Stimulated activated CD4-positive, alpha-beta T cell treated with anti-CD3 and anti-CD28 coated beads, Interleukin-15, amount 100 ng/mL, for 1 hour (primary cell): Measurements from ENCODE around the gene PXDC1.
"Not testable (repeated sequence)": the region's sequence is repeated elsewhere in the genome, so short reads cannot be mapped to it uniquely, and the experiment has no call there.

ENCODE experiments used
- DNase-seq, 2 donors: peaks; one replicate each; pipeline ENCODE4 v3.0.0-alpha.2; 2020; ENCODE audit warnings: low read depth in 1 of 2, low spot score in 1 of 2

Gene PXDC1

GRCh38 chr6:3714111-3714510 lies 37.4 kb downstream of the PXDC1 start:
- DNase-seq = no peak

GRCh38 chr6:3712827-3713665 lies 38.5 kb downstream of the PXDC1 start:
- no peak for DNase-seq

- no peak for DNase-seq
Measured at GRCh38 chr6:3711776-3712175, 39.7 kb downstream of the PXDC1 start.

- DNase-seq = no peak
Measured at GRCh38 chr6:3710403-3710802, 41.1 kb downstream of the PXDC1 start.

GRCh38 chr6:3708540-3708939 lies 43.0 kb downstream of the PXDC1 start:
- DNase-seq = no peak

GRCh38 chr6:3707751-3708412 lies 43.6 kb downstream of the PXDC1 start:
- no peak for DNase-seq

GRCh38 chr6:3707024-3707423 lies 44.5 kb downstream of the PXDC1 start:
- DNase-seq = no peak

GRCh38 chr6:3706547-3706946 lies 45.0 kb downstream of the PXDC1 start:
- no peak for DNase-seq

- no peak for DNase-seq
Measured at GRCh38 chr6:3701631-3702030, 49.9 kb downstream of the PXDC1 start.

GRCh38 chr6:3699231-3699630 lies 52.3 kb downstream of the PXDC1 start:
- DNase-seq = no peak

GRCh38 chr6:3698021-3698420 lies 53.5 kb downstream of the PXDC1 start:
- DNase-seq = no peak

- no peak for DNase-seq
Measured at GRCh38 chr6:3697609-3698008, 53.9 kb downstream of the PXDC1 start.

GRCh38 chr6:3696525-3697088 lies 54.9 kb downstream of the PXDC1 start:
- DNase-seq = no peak

- DNase-seq = no peak
Measured at GRCh38 chr6:3695065-3695817, 56.3 kb downstream of the PXDC1 start.

- no peak for DNase-seq
Measured at GRCh38 chr6:3693831-3694230, 57.7 kb downstream of the PXDC1 start.

- DNase-seq = no peak
Measured at GRCh38 chr6:3690506-3690905, 61.0 kb downstream of the PXDC1 start.

- no peak for DNase-seq
Measured at GRCh38 chr6:3687847-3688246, 63.7 kb downstream of the PXDC1 start.

- no peak for DNase-seq
Measured at GRCh38 chr6:3683331-3683730, 68.2 kb downstream of the PXDC1 start.

- no peak for DNase-seq
Measured at GRCh38 chr6:3678946-3679345, 72.6 kb downstream of the PXDC1 start.

GRCh38 chr6:3677751-3678150 lies 73.8 kb downstream of the PXDC1 start:
- not testable (repeated sequence) for DNase-seq

- not testable (repeated sequence) for DNase-seq
Measured at GRCh38 chr6:3677351-3677750, 74.2 kb downstream of the PXDC1 start.
